GM21447 (cell line): ENCODE results near the gene ATP5PD.
"Not testable (repeated sequence)": the region's sequence is repeated elsewhere in the genome, so short reads cannot be mapped to it uniquely, and the experiment has no call there.

ENCODE experiments used
- ATAC-seq: cut with Tn5 transposase; IDR thresholded peaks from one replicate; pipeline ENCODE4 v1.9.1; 2021; ENCODE audit not compliant: unreplicated experiment

ATP5PD gene

GRCh38 chr17:75077496-75078283, 30.9 kb upstream of the ATP5PD start:
- ATAC-seq: peak; percentile 36

DNA sequence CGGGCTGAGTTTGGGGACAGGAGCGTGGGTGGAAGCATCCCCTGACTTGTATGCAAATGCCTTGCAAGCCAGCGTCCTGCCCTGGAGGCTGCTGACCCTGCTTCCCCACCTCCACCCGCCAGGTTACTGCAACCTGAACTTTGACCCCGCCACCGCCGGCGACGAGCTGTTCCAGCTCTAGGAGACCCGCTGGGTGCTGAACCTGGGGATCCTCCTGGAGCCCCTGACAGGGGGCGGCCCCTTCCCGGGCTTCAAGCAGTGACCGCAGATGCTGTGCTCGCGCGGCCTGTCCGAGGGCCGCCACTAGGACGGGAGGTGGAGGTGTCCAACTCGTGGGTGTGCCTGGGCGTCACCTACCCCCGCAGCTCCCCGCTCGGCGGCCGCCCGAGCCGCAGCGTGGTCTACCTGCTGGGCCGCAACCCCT, 30.3 kb upstream of the ATP5PD start:
- ATAC-seq: no peak

DNA sequence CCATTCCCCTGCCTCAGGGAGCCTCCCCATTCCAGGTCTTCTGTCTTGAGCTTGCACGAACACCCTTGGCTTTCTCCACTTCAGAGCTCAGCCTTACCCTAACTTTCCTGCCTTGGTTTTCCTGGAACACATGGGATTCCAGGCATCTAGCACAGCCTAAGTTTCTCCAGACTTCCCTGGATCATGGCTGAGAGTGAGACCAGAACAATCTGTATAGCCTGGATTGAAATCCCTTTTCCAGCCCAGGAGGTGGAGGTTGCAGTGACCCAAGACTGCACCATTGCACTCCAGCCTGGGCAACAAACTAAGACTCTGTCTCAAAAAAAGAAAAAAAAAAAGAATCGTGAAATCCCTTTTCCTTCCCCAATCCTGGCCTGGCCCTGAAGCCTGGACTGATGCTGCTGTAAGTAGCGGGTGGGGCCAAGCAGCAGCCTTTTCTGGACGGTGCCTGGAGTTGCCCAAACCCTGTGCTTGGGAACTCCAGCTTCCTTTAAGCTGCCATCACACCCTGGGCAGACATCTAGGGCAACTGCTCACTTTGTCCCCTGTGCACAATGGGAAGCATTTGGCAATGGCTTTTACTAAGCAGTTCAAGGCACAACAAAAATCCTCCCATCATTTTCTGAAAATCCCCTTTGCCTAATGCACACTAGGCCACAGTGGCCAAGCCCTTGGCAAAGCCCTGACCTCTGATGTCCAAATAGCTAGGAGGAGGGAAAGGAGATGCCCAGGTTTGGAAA, 29.0 kb upstream of the ATP5PD start:
- ATAC-seq: no peak

GRCh38 chr17:75074532-75074931, 27.8 kb upstream of the ATP5PD start:
- ATAC-seq: no peak

GRCh38 chr17:75073618-75074047, 26.9 kb upstream of the ATP5PD start:
- no peak for ATAC-seq

DNA sequence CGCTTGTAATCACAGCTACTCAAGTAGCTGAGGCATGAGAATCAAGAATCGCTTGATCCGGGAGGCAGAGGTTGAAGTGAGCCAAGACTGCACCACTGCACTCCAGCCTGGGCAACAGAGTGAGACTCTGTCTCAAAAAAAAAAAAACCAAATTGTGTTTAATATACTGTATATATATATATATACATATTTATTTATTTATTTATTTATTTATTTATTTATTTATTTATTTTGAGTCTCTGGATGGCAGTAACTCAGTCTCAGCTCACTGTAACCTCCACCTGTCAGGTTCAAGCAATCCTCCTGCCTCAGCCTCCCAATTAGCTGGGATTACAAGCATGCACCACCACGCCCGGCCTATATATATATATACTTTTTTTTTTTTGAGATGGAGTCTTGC, 26.1 kb upstream of the ATP5PD start:
- ATAC-seq: not testable (repeated sequence)

DNA sequence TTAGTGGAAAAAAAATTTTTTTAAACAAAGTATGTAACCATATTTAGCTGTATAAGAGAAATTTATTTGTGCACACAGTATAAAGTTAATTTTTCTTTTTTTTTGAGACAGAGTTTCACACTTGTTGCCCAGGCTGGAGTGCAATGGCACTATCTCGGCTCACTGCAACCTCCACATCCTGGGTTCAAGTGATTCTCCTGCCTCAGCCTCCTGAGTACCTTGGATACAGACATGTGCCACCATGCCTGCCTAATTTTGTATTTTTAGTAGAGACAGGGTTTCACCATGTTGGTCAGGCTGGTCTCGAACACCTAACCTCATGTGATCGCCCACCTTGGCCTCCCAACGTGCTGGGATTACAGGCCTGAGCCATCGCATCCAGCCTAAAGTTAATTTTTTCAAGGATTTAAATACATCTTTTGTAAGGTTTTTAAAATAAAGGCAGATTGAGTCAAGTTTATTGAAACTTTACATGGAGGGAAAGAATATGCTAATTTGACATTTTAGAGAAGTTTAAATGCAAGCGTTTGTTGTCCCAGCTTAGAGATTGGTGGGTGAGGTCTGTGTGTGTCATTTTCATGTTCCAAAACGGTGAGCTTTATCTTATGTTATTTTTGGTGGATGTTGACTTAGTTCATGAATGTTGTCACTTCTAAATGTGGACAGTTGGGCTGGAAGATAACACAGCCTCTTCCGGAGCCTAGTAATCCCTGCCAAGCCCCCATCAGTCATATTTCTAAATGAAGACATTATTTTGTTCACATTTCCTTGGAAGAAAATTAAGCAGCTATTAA, 24.9 kb upstream of the ATP5PD start:
- not testable (repeated sequence) for ATAC-seq

- no peak for ATAC-seq
Measured at GRCh38 chr17:75069783-75070182, 23.0 kb upstream of the ATP5PD start.

DNA sequence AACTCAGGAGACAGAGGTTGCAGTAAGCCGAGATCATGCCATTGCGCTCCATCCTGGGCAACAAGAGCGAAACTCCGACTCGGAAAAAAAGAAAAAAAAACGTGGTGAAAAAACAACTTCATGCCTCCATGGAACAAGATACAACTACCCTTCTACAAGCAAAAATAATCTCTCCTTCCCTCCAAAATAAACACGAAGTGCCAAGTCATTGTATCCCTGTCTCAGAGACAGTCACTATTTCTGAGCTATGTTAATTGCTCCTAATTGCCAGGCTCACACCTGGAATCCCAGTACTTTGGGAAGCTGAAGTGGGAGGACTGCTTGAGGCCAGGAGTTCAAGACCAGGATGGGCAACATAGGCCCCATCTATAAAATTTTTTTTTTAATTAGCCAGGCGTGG, 22.0 kb upstream of the ATP5PD start:
- no peak for ATAC-seq

DNA sequence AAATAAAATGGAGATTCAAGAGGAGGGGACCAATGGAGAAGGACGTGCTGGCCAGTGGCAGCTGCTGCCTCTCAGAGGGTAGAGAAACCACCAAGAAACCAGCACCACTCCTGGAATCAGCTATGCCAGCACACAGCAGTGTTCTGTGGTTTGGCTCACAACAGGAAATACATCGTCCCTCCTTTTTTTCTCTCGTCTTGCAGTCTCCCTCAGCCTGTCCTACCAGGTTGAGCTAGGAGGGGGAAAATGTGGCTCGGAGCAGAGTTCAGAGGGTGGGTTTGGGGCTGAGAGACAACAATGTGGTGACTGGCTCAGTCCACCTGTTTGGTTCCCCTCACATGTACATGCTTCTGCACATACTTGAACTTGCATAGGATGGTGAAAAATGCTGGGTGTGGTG, 21.1 kb upstream of the ATP5PD start:
- no peak for ATAC-seq

DNA sequence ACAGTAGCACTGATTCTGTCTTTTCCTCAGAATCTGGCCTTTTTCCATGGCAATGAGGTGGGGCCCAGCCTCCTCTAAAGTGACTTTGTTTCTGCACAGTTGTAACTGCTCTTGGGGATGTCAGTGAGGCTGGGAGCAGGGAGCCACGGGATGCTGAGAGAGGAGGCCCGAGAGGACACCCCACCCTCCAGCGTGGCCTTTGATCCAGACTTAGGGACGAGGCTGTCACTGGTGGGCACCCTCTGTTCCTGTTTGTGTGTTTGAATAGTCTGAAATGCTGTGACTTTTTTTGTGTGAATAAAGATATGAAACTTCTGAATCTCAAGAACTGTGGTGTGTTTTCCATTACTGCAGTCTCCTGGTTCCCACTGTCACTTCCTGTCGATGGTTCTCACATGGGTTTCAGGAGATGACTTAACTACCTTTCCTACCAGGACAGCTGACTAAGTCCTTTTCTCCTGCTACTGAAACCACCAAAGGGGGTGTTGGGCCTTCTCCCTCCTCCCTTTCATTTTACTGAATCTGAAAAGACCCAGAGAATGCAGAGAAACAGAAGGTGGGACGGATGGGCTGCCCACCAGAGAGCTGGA, 18.9 kb upstream of the ATP5PD start:
- no peak for ATAC-seq

- no peak for ATAC-seq
Measured at GRCh38 chr17:75064867-75065561, 18.2 kb upstream of the ATP5PD start.

DNA sequence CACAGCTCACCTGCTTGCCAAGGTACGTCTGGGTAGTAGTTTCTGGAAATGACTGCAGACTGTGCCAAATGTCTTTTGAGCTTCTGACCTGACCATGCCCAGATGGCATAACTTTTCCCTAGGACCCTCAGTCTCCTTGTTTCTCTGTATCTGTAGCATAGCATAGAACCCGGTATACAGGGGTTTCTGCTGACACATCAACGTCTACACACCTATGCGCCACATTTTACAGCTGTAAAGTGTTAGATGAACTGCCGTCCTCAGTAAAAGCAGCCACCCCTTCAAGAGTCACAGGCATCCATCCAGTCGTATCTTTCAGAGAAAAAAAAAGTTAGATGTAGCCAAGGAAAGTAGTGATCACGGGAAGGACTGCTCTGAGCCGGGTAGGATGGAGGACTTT, 17.7 kb upstream of the ATP5PD start:
- ATAC-seq: no peak

DNA sequence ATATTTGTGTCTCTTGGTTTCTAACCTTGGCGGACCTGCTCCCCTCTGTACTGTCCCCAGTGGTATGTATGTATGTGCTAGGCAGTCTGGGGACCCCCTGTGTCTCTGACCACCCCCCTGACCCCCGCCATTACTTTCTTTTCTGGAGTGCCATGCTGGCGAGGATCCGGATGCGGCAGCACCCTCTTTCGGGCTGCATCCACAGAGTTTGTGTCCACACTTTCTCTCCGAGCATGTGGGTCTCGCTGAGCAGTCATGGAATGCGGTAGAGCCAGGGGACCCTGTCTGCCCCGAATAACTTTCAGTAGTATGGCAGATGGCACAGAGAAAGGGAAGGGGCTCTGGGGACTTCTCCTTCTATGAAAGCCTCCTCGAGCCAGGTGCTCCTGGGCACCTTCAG, 17.3 kb upstream of the ATP5PD start:
- ATAC-seq: no peak

DNA sequence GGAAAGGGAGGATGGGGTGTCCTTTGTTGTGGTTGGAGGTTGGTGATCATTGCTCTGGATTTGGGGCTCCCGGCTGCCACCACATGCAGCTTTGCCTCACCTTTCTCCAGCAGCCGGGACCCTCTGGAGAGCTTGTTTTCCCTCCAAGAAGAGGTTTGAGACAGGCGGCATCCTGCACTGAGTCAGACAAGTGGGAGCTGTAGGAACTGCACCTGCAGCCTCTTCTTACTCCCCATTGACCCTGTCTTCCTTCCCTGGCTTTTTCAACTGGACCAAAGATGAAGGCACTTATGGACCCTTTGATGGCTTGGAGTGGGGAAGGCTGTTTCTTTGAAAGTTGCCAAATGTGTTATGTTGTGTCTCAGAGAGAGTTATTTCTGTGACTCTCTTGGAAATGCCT, 16.9 kb upstream of the ATP5PD start:
- no peak for ATAC-seq

DNA sequence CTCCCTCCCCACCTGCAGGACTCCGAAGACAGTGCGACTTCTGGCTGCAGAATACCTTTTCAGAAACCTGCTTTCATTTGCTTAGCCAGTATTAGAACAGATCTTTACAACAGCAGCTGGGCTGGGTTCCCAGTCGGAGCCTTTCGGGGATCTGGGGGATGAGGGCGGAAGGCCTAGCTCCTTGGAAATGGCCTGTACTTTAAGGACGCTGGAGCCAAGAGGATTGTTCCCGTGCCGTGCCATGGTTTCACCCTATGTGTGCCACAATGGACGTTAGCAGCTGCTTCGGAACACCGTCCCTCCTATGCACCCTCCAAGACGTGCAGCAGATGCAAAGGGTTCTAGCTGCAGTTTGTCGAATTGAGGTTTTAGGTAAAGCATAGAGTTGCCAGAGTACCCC, 16.4 kb upstream of the ATP5PD start:
- ATAC-seq: no peak

GRCh38 chr17:75061618-75062017, 14.8 kb upstream of the ATP5PD start:
- no peak for ATAC-seq

- no peak for ATAC-seq
Measured at GRCh38 chr17:75061055-75061438, 14.3 kb upstream of the ATP5PD start.

GRCh38 chr17:75060434-75061054, 13.8 kb upstream of the ATP5PD start:
- ATAC-seq: no peak
